ENCODE measurements around the gene RASA4. TPM values are rescaled to one million over a fixed set of nuclear protein-coding genes. Genes with fewer than 3 reads are reported as not detected.

The RASA4 gene
- total RNA-seq, result 1 to 10 TPM in 1 of 2 donors, under 1 TPM in 1; 0.33 to 2.1 TPM

GRCh38 chr7:102616507-102617125 is at the start of gene RASA4:
RASA4 (minus strand) TSS chr7:102616756; CDS start chr7:102616689, 67 bp downstream.

DNA sequence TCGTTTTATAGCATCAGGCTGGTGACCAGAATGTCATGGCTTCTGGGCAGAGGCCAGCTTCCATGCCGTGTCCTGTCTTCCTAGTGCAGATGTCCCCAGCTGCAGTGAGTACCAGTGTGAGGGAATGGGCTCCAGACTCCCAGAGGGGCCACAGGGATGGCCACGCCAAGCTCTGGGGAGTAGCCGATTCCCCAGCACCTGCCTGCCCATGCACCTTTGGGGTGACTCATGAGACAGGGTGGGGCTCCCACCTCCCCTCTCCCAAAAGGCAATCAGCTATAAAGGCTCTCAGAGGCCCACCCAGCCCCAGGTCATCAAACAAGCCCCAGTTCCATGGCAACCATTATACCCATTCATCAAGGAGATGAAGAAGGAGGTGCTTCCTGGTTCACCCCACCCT is 33.4 kb upstream of the RASA4 start, which contains the start of gene SPDYE2B:
Gene SPDYE2B (plus strand): TSS at position 396 of the 400 bp plus-strand sequence. CDS start 2,030 bp downstream, outside the sequence.

DNA sequence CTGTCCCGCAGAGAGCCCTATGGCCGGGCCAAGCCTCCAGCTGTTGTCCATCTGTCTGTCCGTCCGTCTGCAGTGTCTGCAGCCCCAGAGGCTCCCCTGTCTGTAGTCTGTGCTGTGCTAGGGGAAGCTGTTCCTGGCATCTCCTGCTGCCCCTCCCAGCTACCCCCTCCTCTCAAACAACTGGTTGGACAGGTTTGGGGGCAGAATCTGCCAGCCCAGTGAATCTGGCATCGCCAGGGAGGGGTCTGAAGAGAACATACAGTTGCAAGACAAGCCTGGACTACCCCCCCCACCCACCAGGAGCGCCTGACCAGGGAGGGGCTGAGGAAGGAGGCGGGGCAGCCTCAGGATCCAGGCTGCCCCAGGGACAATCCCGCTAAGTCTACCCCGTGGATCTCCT is 26.1 kb upstream of the RASA4 start, which contains the start of gene UPK3BL1:
Gene UPK3BL1 (minus strand): TSS at position 101 of the 400 bp plus-strand sequence. CDS start 50 bp downstream, at position 51.

DNA sequence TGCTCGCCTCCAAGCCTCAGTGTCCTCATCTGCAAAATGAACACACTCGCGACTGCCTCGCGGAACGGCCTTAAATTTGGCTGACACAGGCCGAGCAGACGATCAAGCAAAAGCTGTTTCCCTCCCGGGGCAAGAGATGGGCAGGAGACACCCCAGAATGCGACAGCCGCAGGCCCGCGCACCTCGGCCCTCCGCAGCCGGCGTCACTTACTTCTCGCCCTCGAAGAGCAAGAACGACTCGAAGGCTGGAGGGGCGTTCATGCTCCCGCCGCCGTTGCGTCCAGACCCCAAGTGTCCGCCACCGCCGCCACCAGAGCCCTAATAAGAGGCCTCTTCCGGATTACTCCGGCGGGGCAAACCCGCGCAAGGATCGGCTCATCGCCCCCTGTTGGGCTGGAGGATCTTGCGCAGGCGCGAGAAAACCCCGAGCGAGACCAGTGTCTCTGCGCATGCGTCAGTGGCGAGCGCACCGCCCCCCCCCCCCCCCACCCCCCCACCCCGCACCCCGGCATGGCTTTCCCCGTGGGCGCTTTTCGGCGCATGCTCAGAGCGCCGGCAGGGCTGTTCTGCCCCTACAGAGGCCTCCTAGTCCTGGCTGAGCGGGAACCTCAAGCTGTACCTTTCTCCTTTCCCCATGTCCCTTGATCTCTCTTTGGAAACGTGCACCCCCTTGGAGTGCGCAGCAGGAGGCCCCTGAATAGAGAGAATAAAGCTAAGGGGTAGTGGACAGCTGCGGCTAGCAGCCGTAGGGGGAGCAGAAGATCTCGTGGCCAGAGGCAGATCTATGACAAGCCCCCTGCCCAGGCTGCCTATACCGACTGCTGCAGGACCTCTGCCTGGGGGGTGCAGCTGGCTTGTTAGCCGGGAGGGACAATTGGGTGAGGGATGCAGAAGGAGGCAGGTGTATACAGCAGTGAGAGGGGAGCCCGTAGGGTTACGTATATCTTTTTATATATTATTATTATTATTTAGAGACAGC is 44.0 kb downstream of the RASA4 start, which contains the start of gene POLR2J3:
Gene POLR2J3 (minus strand): TSS at position 323 of the 979 bp plus-strand sequence. CDS start 62 bp downstream, at position 261.

DNA sequence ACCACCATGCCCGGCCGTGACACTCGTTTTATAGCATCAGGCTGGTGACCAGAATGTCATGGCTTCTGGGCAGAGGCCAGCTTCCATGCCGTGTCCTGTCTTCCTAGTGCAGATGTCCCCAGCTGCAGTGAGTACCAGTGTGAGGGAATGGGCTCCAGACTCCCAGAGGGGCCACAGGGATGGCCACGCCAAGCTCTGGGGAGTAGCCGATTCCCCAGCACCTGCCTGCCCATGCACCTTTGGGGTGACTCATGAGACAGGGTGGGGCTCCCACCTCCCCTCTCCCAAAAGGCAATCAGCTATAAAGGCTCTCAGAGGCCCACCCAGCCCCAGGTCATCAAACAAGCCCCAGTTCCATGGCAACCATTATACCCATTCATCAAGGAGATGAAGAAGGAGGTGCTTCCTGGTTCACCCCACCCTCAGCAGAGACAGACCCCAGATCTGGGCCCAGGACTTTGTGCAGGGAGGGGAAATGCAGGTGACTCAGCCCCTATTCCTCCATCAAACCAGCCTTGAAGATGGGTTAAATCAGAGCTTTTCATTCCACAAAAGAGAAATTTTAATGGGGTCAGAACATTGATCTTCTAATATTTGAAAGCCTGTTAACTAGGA is 65.6 kb downstream of the RASA4 start, which contains the start of gene SPDYE2:
Gene SPDYE2 (plus strand): TSS at position 419 of the 615 bp plus-strand sequence. CDS start 2,030 bp downstream, outside the sequence.

GRCh38 chr7:102543596-102543995 is 73.0 kb downstream of the RASA4 start, which contains the start of gene UPK3BL2:
UPK3BL2 (minus strand) TSS chr7:102543696; CDS start chr7:102543636, 60 bp downstream.

Small RNAs within 50 kb of the gene (small RNA-seq; reads per million reads assigned to genes)
- 0 reads per million in 2 donors for gene UPK3BL1

Other genes starting within 250 kb of the RASA4 start
- gene PRKRIP1, start 220.4 kb downstream of the RASA4 start, total RNA-seq, result 10 to 100 TPM; 11.0 to 12.3 TPM
- gene ORAI2, start 183.2 kb downstream of the RASA4 start, total RNA-seq, result 10 to 100 TPM; 21.0 to 26.0 TPM
- gene ALKBH4, start 151.9 kb downstream of the RASA4 start, total RNA-seq, result 10 to 100 TPM; 14.3 to 20.0 TPM
- 10 to 100 TPM; 30.3 to 48.6 TPM for gene LRWD1, start 151.8 kb downstream of the RASA4 start, total RNA-seq
- 10 to 100 TPM; 36.5 to 52.3 TPM for gene POLR2J, start 137.8 kb downstream of the RASA4 start, total RNA-seq
- gene RASA4B, start 99.0 kb downstream of the RASA4 start, total RNA-seq, result under 1 TPM; under 0.01 to 1.00 TPM
- gene UPK3BL2, start 73.1 kb downstream of the RASA4 start, total RNA-seq, result 1 to 10 TPM; 2.3 to 2.4 TPM
- gene SPDYE2, start 65.5 kb downstream of the RASA4 start, total RNA-seq, result not detected
- gene POLR2J3, start 44.2 kb downstream of the RASA4 start, total RNA-seq, result 10 to 100 TPM; 33.0 to 66.4 TPM
- 10 to 100 TPM in 1 of 2 donors, 1 to 10 TPM in 1; 6.2 to 11.0 TPM for gene UPK3BL1, start 26.0 kb upstream of the RASA4 start, total RNA-seq
- gene SPDYE2B, start 33.6 kb upstream of the RASA4 start, total RNA-seq, result not detected
- 1 to 10 TPM; 3.0 to 4.5 TPM for gene POLR2J2, start 54.9 kb upstream of the RASA4 start, total RNA-seq
- gene FAM185A, start 132.2 kb upstream of the RASA4 start, total RNA-seq, result 1 to 10 TPM; 6.9 to 7.7 TPM